Vagina (tissue), 2 donors: ENCODE data around the gene CCDC134.

Experiments used
- CTCF ChIP-seq, 3 experiments: fragments of 450-650 bp in 2 of 3; fragments of 200-600 bp in 1 of 3; sonication (generic) in 1 of 3; IDR thresholded peaks; one replicate each; pipeline ENCODE4 v1.5.1; 2017 to 2019; ENCODE audit warnings: antibody characterized with exemption in 3 of 3, mild to moderate bottlenecking in 2 of 3, moderate library complexity in 2 of 3
- POLR2A ChIP-seq, 2 donors: fragments of 450-650 bp; IDR thresholded peaks; one replicate each; pipeline ENCODE4 v1.6.1; 2017; ENCODE audit warnings: antibody characterized with exemption in 2 of 2, mild to moderate bottlenecking in 2 of 2, moderate library complexity in 2 of 2
- POLR2AphosphoS5 ChIP-seq, 2 donors: sonication (generic); formaldehyde crosslinking; IDR thresholded peaks; one replicate each; pipeline ENCODE4 v1.9.0; 2017; ENCODE audit warnings: antibody characterized with exemption in 2 of 2, mild to moderate bottlenecking in 2 of 2, low read depth in 1 of 2; ENCODE audit not compliant: insufficient read depth in 1 of 2

- TF ChIP-seq POLR2A (IDR thresholded peaks at IDR 0.05), result no peak
- TF ChIP-seq POLR2AphosphoS5 (IDR thresholded peaks at IDR 0.05; ENCODE audit: insufficient read depth in 1 of 2, low read depth in 1 of 2), result no peak
- TF ChIP-seq CTCF (IDR thresholded peaks at IDR 0.05), result no peak
These were observed 33.0 kb downstream of the CCDC134 start for GRCh38 chr22:41833369-41834004.
